HFF-Myc (cell line): Measurements from ENCODE around the gene ALX4.

Experiments used
- DNase-seq: peaks from one replicate; pipeline ENCODE4 v3.0.0-alpha.2; 2011; ENCODE audit warnings: low read depth; ENCODE audit errors: extremely low read depth
- H3K4me3 ChIP-seq: replicated peaks from 2 replicates; pipeline ENCODE4 v1.5.1; 2011; ENCODE audit warnings: low read depth, mild to moderate bottlenecking, control low read depth, low read length
- CTCF ChIP-seq: IDR thresholded peaks from 2 replicates; pipeline ENCODE4 v1.5.1; 2012; ENCODE audit warnings: mild to moderate bottlenecking, low read depth, low read length, control low read depth; ENCODE audit errors: missing control alignments

ALX4 gene

GRCh38 chr11:44226490-44226889 lies 83.4 kb downstream of the ALX4 start:
- TF ChIP-seq CTCF, result no peak
- DNase-seq, result no peak

GRCh38 chr11:44224867-44225501 lies 85.0 kb downstream of the ALX4 start:
- TF ChIP-seq CTCF, result no peak
- DNase-seq, result no peak
- H3K4me3 ChIP-seq, result no peak overlapping the region

More at GRCh38 chr11:44226490-44226889, 83.4 kb downstream of the ALX4 start:
- no peak overlapping the region for H3K4me3 ChIP-seq

GRCh38 chr11:44223238-44223637 lies 86.7 kb downstream of the ALX4 start:
- H3K4me3 ChIP-seq, result no peak overlapping the region
- DNase-seq, result no peak
- TF ChIP-seq CTCF, result no peak

GRCh38 chr11:44221992-44222391 lies 87.9 kb downstream of the ALX4 start:
- TF ChIP-seq CTCF, result no peak
- H3K4me3 ChIP-seq, result no peak overlapping the region
- no peak for DNase-seq

- TF ChIP-seq CTCF, result no peak
- no peak for DNase-seq
Observed at GRCh38 chr11:44221456-44221855, 88.5 kb downstream of the ALX4 start.

GRCh38 chr11:44219830-44220796 lies 89.8 kb downstream of the ALX4 start:
- TF ChIP-seq CTCF, result no peak
- DNase-seq, result no peak
- H3K4me3 ChIP-seq, result no peak overlapping the region

More at GRCh38 chr11:44221456-44221855, 88.5 kb downstream of the ALX4 start:
- no peak overlapping the region for H3K4me3 ChIP-seq
